Panc1 (cell line): ENCODE measurements around the gene TBX21.

Experiments used
- POLR2AphosphoS5 ChIP-seq: IDR thresholded peaks from 2 replicates; pipeline ENCODE4 v1.6.1; 2012; ENCODE audit warnings: mild to moderate bottlenecking, low read depth, low read length, moderate library complexity
- TCF7L2 ChIP-seq: IDR thresholded peaks from 2 replicates; pipeline ENCODE4 v1.6.1; 2011; ENCODE audit warnings: mild to moderate bottlenecking, low read depth, low read length, inconsistent platforms
- TF ChIP-seq, protein P1 (sequence below): fragments of 450-650 bp; IDR thresholded peaks from 2 replicates; pipeline ENCODE4 v1.5.1; 2017; ENCODE audit warnings: mild to moderate bottlenecking
- TF ChIP-seq, protein P2 (sequence below), 2 experiments: IDR thresholded peaks; 2 replicates each; pipeline ENCODE4 v1.6.1; 2011 to 2012; ENCODE audit warnings: low read depth in 2 of 2, control low read depth in 1 of 2, low read length in 1 of 2, mild to moderate bottlenecking in 1 of 2, moderate library complexity in 1 of 2; ENCODE audit not compliant: insufficient read depth in 1 of 2

DNA sequence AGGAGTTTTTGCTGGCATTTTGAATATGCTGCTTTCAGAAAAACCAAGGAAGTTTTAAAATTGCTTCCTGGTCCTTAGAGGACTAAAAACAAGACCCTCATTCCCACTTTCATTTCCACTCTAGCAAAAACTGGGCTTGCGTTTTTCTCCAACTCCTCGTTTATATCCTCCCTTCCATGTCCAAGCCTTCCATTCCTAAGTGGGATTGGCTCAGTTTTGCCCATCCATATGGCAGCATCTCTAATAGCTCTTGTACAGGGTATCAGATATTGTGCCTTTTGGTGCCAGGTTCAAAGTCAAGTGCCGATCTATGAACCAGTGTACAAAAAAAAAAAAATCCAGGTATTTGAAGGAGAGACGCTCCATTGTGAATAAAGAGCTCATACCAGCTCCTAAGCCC is 49.0 kb upstream of the TBX21 start:
- TF ChIP-seq, protein P1, sequence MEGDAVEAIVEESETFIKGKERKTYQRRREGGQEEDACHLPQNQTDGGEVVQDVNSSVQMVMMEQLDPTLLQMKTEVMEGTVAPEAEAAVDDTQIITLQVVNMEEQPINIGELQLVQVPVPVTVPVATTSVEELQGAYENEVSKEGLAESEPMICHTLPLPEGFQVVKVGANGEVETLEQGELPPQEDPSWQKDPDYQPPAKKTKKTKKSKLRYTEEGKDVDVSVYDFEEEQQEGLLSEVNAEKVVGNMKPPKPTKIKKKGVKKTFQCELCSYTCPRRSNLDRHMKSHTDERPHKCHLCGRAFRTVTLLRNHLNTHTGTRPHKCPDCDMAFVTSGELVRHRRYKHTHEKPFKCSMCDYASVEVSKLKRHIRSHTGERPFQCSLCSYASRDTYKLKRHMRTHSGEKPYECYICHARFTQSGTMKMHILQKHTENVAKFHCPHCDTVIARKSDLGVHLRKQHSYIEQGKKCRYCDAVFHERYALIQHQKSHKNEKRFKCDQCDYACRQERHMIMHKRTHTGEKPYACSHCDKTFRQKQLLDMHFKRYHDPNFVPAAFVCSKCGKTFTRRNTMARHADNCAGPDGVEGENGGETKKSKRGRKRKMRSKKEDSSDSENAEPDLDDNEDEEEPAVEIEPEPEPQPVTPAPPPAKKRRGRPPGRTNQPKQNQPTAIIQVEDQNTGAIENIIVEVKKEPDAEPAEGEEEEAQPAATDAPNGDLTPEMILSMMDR, result no peak
- TF ChIP-seq, protein P2, sequence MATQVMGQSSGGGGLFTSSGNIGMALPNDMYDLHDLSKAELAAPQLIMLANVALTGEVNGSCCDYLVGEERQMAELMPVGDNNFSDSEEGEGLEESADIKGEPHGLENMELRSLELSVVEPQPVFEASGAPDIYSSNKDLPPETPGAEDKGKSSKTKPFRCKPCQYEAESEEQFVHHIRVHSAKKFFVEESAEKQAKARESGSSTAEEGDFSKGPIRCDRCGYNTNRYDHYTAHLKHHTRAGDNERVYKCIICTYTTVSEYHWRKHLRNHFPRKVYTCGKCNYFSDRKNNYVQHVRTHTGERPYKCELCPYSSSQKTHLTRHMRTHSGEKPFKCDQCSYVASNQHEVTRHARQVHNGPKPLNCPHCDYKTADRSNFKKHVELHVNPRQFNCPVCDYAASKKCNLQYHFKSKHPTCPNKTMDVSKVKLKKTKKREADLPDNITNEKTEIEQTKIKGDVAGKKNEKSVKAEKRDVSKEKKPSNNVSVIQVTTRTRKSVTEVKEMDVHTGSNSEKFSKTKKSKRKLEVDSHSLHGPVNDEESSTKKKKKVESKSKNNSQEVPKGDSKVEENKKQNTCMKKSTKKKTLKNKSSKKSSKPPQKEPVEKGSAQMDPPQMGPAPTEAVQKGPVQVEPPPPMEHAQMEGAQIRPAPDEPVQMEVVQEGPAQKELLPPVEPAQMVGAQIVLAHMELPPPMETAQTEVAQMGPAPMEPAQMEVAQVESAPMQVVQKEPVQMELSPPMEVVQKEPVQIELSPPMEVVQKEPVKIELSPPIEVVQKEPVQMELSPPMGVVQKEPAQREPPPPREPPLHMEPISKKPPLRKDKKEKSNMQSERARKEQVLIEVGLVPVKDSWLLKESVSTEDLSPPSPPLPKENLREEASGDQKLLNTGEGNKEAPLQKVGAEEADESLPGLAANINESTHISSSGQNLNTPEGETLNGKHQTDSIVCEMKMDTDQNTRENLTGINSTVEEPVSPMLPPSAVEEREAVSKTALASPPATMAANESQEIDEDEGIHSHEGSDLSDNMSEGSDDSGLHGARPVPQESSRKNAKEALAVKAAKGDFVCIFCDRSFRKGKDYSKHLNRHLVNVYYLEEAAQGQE (IDR thresholded peaks at IDR 0.05; ENCODE audit: insufficient read depth in 1 of 2, low read depth in 2 of 2, low read length in 1 of 2), result no peak
- TF ChIP-seq TCF7L2, result no peak
- TF ChIP-seq POLR2AphosphoS5, result no peak
